Measurements from ENCODE around the gene TM6SF1.
"Not testable (repeated sequence)": the region's sequence is repeated elsewhere in the genome, so short reads cannot be mapped to it uniquely, and the experiment has no call there.

TM6SF1 gene

DNA sequence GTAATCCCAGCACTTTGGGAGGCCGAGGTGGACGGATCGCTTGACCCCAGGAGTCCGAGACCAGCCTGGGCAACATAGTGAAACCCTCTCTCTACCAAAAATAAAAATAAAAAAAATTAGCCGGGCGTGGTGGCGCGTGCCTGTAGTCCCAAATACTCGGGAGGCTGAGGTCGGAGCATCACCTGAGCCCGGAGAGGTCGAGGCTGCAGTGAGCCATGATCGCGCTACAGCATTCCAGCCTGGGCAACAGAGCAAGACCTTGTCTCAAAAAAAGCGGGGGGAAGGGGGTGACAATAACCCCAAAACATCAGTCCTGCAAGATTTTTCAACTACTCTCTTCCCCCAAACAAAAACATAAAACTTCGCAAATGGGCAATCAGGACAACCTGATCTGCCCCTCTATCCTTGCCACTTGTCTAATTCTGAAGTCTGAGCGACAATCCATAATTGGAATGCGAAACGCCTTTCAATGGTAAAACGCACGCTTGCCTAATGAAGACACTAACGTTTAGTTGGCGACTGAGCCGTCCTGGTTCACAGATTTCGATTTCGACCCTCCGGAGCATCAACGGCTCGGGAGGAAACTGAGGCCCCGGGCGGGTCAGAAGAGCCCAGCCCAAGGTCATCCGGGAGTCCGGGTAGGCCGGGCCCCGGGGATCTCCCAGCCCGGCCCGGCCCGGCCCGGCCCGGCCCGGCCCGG is 41.3 kb upstream of the TM6SF1 start:
- peak overlapping the region; percentile 89 for H3K27ac ChIP-seq
- TF ChIP-seq ZFX (IDR thresholded peaks at IDR 0.05; ENCODE audit: borderline replicate concordance) = no peak
- TF ChIP-seq, protein P1, sequence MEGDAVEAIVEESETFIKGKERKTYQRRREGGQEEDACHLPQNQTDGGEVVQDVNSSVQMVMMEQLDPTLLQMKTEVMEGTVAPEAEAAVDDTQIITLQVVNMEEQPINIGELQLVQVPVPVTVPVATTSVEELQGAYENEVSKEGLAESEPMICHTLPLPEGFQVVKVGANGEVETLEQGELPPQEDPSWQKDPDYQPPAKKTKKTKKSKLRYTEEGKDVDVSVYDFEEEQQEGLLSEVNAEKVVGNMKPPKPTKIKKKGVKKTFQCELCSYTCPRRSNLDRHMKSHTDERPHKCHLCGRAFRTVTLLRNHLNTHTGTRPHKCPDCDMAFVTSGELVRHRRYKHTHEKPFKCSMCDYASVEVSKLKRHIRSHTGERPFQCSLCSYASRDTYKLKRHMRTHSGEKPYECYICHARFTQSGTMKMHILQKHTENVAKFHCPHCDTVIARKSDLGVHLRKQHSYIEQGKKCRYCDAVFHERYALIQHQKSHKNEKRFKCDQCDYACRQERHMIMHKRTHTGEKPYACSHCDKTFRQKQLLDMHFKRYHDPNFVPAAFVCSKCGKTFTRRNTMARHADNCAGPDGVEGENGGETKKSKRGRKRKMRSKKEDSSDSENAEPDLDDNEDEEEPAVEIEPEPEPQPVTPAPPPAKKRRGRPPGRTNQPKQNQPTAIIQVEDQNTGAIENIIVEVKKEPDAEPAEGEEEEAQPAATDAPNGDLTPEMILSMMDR (IDR thresholded peaks at IDR 0.05) = no peak

DNA sequence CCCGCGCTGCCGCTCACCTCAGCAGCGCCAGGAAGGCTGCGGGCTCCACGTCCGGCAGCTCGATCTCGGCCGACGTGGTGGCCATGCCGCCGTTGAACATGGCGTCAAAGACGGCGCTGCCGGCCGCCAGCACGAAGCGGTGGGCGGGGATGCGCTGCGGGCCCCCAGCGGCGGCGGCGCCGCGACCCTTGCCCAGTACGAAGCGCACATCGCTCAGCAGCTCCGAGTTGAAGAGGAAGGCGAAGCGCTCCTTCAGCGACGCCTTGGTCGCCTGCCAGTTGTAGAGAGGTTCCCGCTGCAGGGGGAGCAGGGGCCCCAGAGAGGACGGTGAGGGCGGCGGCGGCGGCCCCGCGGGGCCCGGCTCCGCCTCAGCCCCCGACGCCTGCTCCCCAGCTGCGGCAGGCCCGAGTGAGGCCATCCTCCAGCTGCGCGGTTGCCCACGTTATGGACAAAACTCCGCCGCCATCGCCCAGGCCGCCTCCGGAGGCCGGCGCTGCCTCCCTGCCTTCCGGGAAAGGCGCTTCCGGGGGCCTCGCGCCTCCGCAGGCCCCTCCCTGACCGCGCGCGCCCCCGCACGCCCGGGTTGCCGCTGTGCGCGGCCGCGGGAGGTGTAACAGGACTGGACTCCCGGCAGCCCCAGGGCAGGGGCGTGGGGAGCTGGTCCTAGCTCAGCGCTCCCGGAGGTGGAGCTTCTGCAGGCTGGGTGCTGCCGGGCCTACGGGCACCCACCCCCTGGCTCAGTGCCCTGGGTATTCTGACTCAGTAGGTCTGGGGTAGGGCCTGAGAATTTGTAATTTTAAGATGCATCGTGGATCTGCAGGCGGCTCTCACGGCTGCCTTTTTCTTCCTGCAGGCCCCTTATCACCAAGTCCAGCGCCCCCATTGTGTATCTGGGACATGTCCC is 40.5 kb upstream of the TM6SF1 start, which contains the start of gene BTBD1:
Gene BTBD1, minus strand, starts transcription at position 519 of the 904 bp plus-strand sequence. Its CDS starts 101 bp downstream, at position 418.
- peak within 1 kb of the TSS; percentile 89 for H3K27ac ChIP-seq
- TF ChIP-seq, protein P1 (IDR thresholded peaks at IDR 0.05) = 0 out of 2 replicates have a peak, but pooled peaks have one; percentile 20
- no peak for TF ChIP-seq ZFX (IDR thresholded peaks at IDR 0.05; ENCODE audit: borderline replicate concordance)

- H3K27ac ChIP-seq = peak overlapping the region; percentile 89
- TF ChIP-seq, protein P1 (IDR thresholded peaks at IDR 0.05) = no peak
- no peak for TF ChIP-seq ZFX (IDR thresholded peaks at IDR 0.05; ENCODE audit: borderline replicate concordance)
Observed at GRCh38 chr15:83067638-83067962, 39.8 kb upstream of the TM6SF1 start.

- peak overlapping the region; percentile 89 for H3K27ac ChIP-seq
- TF ChIP-seq ZFX (IDR thresholded peaks at IDR 0.05; ENCODE audit: borderline replicate concordance) = no peak
- TF ChIP-seq, protein P1 (IDR thresholded peaks at IDR 0.05) = no peak
Observed at GRCh38 chr15:83068054-83068453, 39.4 kb upstream of the TM6SF1 start.

- not testable (repeated sequence) for H3K27ac ChIP-seq
Observed at GRCh38 chr15:83069211-83069642, 38.2 kb upstream of the TM6SF1 start.

DNA sequence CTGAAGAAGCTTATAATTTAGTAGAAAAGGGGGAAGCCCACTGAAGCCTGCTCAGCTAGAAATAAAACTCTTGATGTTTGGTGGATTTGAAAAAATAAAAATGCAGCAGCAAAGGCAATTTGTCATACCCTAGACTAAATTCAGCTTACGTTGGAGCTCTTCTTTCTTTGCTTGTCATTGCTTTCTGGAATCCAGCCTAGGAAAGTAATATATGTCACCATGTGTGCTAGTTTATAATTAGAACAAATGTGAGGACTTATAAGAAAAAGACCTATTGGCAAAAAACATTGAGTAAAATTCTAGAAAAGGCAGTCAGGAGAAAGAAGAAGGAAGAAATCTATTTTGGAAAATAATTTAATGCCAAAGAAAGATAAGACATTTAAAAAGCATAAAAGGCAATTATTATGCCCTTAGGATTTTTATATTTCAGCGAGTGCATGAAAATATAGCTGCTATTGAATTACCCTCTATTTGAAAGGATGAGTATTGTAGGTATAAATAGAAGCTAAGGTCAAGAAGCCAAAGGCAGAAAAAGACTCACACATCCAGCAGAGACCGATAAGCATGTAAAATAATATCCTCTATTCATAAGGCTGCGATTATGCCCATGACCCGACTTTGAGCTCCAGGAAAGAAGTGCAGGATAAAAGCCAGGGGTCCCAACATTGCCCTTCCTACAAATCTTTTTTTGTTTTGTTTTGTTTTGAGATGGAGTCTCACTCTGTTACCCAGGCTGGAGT is 29.8 kb upstream of the TM6SF1 start:
- TF ChIP-seq, protein P1 (IDR thresholded peaks at IDR 0.05) = no peak
- no peak for TF ChIP-seq ZFX (IDR thresholded peaks at IDR 0.05; ENCODE audit: borderline replicate concordance)
- no peak overlapping the region for H3K27ac ChIP-seq

DNA sequence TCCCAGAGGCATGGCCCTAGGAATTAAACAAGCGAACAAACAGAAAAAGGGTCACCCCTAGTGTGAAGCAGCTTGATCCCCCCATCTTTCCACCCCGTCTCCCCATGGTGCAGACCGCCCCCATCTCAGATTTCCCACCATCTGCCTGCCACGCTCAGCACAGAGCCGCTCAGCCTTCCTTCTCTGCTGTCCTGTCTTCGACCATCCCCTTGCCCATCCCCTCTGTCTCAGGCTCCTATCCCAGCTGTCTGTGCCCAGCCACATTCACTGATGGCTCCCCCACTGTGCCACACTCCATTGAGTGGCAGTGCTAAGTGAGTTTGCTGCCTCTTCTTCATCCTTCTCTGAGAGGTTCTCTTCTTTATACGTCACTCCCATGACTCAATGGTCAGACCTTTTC is 28.7 kb upstream of the TM6SF1 start:
- TF ChIP-seq ZFX (IDR thresholded peaks at IDR 0.05; ENCODE audit: borderline replicate concordance) = no peak
- TF ChIP-seq, protein P1 (IDR thresholded peaks at IDR 0.05) = no peak
- no peak overlapping the region for H3K27ac ChIP-seq
